HL-60 (cell line): ENCODE results near the gene NELFE.
"Not testable (repeated sequence)": the region's sequence is repeated elsewhere in the genome, so short reads cannot be mapped to it uniquely, and the experiment has no call there.

ENCODE experiments used
- CTCF ChIP-seq: IDR thresholded peaks from one replicate; pipeline ENCODE4 v1.5.1; 2011; ENCODE audit warnings: low read length, control low read depth, inconsistent platforms; ENCODE audit not compliant: insufficient read depth
- SPI1 ChIP-seq: IDR thresholded peaks from 2 replicates; pipeline ENCODE4 v1.6.1; 2012; ENCODE audit warnings: low read depth, mild to moderate bottlenecking, borderline replicate concordance

GRCh38 chr6:31996385-31996784 is 37.6 kb upstream of the NELFE start:
- TF ChIP-seq CTCF, SPI1: not testable (repeated sequence)
